LNCaP clone FGC (cell line): ENCODE measurements around the gene CREB5.
"Not testable (repeated sequence)": the region's sequence is repeated elsewhere in the genome, so short reads cannot be mapped to it uniquely, and the experiment has no call there.

Experiments
- DNase-seq: peaks from one replicate; pipeline ENCODE4 v3.0.0-alpha.2; 2011; ENCODE audit warnings: low read depth
- H3K4me3 ChIP-seq: 2 replicates; pipeline ENCODE4 v1.5.1; 2011; ENCODE audit warnings: mild to moderate bottlenecking, low read depth, low read length, control low read depth
- TF ChIP-seq, protein P1 (sequence below): IDR thresholded peaks from 2 replicates; pipeline ENCODE4 v1.5.1; 2012; ENCODE audit warnings: mild to moderate bottlenecking; ENCODE audit not compliant: control insufficient read depth, insufficient read depth; ENCODE audit errors: extremely low read depth

Gene CREB5

DNA sequence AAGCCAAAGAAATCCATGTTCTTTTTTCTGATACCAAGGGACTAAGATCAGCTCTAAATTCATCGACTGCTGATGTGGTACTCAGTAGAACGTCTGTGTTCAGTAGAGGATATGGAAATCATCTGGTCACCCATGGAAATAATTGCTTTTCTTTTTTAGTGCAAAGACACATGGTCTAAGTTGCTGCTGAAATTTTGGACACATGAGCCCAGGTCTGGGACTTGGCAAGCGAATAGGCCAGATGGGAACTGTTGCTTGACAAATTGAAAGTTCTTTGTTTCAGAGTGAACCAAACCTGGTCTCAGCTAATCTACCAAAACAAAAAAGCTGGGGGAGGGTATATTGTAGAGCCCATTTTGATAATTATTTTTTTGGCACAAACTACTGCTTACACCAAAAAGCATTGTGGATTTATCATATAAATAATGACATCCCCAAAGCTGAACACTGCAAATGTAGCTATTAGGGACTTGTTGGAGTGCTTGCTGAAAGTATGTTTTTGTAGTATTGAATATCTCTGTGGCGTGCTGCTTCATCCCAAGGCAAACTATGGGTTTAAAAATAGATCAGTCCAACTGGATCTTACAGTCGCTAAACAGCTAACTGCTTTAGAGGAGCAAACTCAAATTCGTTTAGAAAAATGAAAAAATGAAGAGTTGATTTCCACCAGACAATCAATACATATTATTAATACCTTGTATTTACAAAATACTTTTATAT, 401.1 kb downstream of the CREB5 start:
- H3K4me3 ChIP-seq = no peak overlapping the region
- DNase-seq = no peak
- TF ChIP-seq, protein P1, sequence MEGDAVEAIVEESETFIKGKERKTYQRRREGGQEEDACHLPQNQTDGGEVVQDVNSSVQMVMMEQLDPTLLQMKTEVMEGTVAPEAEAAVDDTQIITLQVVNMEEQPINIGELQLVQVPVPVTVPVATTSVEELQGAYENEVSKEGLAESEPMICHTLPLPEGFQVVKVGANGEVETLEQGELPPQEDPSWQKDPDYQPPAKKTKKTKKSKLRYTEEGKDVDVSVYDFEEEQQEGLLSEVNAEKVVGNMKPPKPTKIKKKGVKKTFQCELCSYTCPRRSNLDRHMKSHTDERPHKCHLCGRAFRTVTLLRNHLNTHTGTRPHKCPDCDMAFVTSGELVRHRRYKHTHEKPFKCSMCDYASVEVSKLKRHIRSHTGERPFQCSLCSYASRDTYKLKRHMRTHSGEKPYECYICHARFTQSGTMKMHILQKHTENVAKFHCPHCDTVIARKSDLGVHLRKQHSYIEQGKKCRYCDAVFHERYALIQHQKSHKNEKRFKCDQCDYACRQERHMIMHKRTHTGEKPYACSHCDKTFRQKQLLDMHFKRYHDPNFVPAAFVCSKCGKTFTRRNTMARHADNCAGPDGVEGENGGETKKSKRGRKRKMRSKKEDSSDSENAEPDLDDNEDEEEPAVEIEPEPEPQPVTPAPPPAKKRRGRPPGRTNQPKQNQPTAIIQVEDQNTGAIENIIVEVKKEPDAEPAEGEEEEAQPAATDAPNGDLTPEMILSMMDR = no peak

DNA sequence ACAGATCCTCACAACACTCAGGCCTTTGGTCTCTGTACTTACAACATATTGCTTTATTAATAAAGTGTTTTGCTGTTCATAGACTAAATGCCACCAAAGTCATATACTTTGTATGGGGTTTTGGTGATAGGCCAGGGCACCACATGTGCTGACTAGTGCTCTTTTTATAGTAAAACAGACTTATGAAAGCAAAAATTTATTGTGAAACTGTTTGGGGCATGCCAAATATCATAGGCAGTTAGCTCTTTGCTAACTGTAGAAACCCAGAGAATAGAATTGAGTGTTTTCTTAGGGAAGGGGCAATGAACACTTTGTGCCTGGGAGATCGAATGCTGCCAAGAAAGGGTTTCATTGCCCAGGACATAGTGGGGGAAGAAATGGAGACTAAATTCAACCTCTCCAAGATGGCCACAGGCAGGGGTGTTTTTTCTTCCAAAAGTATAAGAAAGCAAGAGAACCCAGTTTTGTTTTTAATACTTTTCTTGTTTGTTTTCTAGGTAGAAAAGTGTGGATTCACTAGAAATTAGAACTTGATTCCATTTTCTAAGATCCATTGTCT, 403.1 kb downstream of the CREB5 start:
- H3K4me3 ChIP-seq = no peak overlapping the region
- no peak for DNase-seq
- TF ChIP-seq, protein P1 = no peak

DNA sequence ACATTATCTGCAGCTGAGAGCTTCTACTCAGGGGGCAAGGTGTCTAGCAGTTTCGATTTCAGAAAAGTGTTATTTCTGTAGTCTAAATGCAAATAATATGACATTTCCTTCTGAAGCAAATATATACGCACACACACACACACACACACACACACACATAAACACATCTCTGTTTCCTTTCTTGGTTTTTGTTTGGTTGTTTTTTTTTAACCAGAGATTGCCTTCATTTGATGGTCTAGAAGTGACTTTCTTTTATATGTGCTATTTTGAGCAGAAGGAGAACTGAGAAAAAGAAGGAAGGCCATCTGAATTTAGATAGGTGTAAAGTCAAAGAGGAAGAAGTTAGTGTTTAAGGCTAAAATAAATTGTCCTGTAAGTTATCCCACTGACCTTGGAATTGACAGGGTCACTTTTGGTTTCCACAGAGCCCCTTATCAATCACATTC, 403.6 kb downstream of the CREB5 start:
- TF ChIP-seq, protein P1 = no peak
- no peak overlapping the region for H3K4me3 ChIP-seq
- no peak for DNase-seq

DNA sequence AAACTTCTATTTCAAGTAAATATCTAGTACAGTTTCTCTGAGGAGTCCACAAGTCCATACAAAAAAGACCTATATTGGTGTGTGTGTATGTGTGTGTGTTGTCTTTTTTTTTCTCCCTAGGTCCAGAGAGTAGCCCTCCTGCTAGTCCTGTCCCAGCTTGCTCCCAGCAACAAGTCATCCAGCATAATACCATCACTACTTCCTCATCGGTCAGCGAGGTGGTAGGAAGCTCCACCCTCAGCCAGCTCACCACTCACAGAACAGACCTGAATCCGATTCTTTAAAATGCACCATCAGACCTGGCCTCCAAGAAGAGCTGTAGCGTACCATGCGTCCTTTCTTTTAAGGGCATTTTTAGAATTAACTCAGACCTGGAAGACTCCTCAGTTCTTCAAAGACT, 406.7 kb downstream of the CREB5 start:
- TF ChIP-seq, protein P1 = no peak
- no peak overlapping the region for H3K4me3 ChIP-seq
- DNase-seq = no peak

DNA sequence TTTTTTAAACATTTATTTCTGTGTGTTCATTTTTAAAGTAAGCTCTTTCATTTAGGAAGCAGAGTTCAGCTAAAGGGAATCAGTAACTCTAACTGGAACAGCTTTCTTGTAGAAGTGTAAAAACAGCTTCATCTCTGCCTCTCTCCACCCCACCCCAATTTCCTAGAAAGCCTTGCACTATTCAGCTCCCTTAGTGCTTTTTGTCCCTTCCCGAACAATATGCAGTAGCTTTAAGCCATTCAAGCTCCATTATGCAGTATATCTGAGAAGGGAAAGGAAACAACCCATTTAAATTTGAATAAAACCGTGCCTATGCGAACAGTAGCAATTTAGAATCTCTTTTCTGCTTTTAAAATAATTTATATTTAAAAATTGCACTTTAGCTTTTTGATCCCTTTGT, 411.3 kb downstream of the CREB5 start:
- DNase-seq = no peak
- no peak overlapping the region for H3K4me3 ChIP-seq
- TF ChIP-seq, protein P1 = no peak

DNA sequence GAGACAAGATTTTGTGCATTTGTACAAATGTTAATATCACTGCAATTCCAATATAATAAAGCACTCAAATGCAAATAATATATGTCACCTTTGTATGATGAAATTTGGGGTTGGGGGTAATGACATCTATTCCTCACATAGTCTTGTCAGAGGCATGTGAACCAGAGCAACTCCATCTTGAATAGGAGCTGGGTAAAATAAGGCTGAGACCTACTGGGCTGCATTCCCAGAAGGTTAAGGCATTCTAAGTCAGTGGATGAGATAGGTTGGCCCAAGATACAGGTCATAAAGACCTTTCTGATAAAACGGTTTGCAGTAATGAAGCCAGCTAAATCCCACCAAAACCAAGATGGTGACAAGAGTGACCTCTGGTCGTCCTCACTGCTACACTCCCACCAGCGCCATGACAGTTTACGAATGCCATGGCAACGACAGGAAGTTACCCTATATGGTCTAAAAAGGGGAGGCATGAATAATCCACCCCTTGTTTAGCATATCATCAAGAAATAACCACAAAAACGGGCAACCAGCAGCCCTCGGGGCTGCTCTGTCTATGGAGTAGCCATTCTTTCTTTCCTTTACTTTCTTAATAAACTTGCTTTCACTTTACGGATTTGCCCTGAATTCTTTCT, 413.6 kb downstream of the CREB5 start:
- not testable (repeated sequence) for DNase-seq, H3K4me3 ChIP-seq

- TF ChIP-seq, protein P1 = no peak
- DNase-seq = no peak
- no peak overlapping the region for H3K4me3 ChIP-seq
Observed at GRCh38 chr7:28830846-28831245, 418.5 kb downstream of the CREB5 start.
